ENCODE data around the gene IL31. TPM values are rescaled to one million over a fixed set of nuclear protein-coding genes. Genes with fewer than 3 reads are reported as not detected.

The IL31 gene
- total RNA-seq, 1 donor from 2014 or later, result not detected

GRCh38 chr12:122201381-122201780 lies 27.4 kb upstream of the IL31 start:
- no peak for DNase-seq (ENCODE audit: low read depth)
- no peak for TF ChIP-seq CTCF (conservative IDR thresholded peaks at IDR 0.05; ENCODE audit: low read depth, low read length)
- H3K4me3 ChIP-seq (ENCODE audit: low read depth, low read length), result no peak overlapping the region

GRCh38 chr12:122200541-122201175 lies 26.6 kb upstream of the IL31 start:
- no peak for TF ChIP-seq CTCF (conservative IDR thresholded peaks at IDR 0.05; ENCODE audit: low read depth, low read length)
- H3K4me3 ChIP-seq (ENCODE audit: low read depth, low read length), result no peak overlapping the region
- DNase-seq (ENCODE audit: low read depth), result no peak

DNA sequence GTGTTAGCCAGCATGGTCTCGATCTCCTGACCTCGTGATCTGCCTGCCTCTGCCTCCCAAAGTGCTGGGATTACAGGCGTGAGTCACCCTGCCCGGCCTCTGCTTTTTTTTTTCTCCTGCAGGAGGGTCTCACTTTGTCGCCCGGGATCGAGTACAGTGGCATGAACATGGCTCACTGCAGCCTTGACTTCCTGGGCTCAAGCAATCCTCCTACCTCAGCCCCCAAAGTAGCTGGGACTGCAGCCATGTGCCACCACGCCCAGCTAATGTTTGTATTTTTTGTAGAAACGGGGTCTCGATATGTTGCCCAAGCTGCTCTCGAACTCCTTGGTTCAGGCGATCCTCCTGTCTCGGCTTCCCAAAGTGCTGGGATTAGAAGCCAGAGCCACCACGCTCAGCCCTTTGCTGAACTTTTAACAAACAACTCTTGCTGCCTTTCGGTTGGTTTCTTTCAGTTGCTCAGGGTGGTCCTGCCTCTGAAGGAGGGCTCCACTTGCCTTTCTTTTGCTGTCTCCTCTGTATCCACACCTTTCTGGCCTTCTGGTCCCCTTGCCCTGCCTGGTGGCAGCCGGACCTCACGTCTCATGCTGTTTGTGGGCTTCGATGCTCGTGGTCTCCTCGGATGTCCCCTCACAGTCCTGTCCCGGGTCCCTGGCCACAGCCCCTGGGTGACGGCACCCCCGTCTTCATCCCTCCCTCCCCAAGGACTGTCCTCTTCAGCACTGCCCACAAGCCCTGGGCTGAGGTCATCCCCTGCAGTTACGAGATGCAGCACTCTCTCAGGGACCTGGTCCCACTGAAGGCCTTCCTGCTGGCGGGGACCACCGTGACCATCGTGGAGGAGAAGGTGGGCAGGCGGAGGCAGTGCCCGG lies 25.7 kb upstream of the IL31 start:
- H3K4me3 ChIP-seq (ENCODE audit: low read depth, low read length), result no peak overlapping the region
- no peak for TF ChIP-seq CTCF (conservative IDR thresholded peaks at IDR 0.05; ENCODE audit: low read depth, low read length)
- no peak for DNase-seq (ENCODE audit: low read depth)

GRCh38 chr12:122197612-122197966 lies 23.6 kb upstream of the IL31 start:
- no peak for TF ChIP-seq CTCF (conservative IDR thresholded peaks at IDR 0.05; ENCODE audit: low read depth, low read length)
- no peak for DNase-seq (ENCODE audit: low read depth)
- no peak overlapping the region for H3K4me3 ChIP-seq (ENCODE audit: low read depth, low read length)

- TF ChIP-seq CTCF (conservative IDR thresholded peaks at IDR 0.05; ENCODE audit: low read depth, low read length), result no peak
Observed at GRCh38 chr12:122195405-122195804, 21.4 kb upstream of the IL31 start.

DNA sequence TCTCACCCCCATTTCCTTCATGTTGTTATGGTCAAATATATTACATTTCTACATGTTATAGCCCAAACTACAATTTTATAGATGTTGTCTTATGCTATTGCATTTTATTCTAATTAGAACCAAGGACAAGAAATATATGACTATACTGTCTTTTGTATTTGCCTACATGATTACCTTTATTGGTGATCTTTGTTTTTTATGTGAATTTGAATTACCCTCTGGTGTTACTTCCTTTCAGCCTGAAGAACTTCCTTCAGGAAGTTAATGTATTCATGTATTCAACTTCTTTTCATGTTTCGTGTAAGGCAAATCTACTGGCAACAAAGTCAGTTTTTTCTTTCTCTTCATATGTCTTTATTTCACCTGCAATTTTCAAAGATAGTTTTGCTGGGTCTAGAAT lies 20.8 kb upstream of the IL31 start:
- DNase-seq (ENCODE audit: low read depth), result no peak
- TF ChIP-seq CTCF (conservative IDR thresholded peaks at IDR 0.05; ENCODE audit: low read depth, low read length), result no peak
- no peak overlapping the region for H3K4me3 ChIP-seq (ENCODE audit: low read depth, low read length)

More at GRCh38 chr12:122195405-122195804, 21.4 kb upstream of the IL31 start:
- no peak overlapping the region for H3K4me3 ChIP-seq (ENCODE audit: low read depth, low read length)
- DNase-seq (ENCODE audit: low read depth), result no peak
